ENCODE results near the gene SHISA7.

SHISA7 gene

DNA sequence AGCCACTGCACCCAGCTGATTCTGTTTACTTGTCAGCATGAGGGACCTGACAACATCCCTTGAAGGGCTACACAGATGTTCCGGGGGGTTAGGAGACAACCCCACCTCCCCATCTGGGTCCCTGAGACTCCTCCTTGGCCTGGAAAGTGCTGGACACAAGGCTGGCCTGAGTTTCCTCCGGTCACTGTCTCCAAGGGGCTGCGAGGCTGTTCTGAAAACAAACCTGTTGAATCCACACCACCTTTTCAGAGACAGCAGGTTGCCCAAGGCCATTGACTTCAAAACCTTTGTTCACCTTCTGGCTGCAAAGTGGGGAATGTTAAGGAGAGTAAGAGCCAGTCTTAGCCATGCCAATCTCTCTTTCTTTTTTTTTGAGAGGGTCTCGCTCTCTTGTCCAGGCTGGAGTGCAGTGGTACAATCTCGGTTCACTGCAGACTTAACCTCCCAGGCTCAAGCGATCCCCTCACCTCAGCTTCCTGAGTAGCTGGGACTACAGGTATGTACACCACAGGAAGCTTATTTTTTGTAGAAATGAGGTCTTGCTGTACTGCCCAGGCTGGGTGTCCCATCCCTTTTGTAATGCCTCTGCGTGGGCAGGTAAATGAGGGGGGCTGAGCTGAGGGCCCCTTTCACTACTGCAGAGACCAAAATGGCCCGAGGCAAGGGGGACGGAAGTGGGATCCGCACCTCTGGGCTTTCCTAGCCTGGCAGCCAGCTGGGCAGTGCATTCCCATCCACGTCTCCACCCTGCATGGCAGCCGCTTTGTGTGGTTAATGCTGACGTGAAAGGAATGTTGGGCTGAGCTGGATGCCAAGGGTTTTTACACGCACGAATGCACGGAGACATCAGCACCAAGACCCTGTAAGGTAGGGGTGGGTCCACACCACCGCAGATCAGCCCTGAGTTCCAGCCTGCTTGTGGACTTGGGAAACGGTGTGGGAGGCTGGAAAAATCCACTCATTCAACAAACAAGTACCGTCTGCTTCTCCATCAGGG is 31.5 kb upstream of the SHISA7 start:
- H4K20me1 ChIP-seq (ENCODE audit: insufficient read depth, low read length, poor library complexity, severe bottlenecking): peaks cover 6% of the 10 kb centered on the region

DNA sequence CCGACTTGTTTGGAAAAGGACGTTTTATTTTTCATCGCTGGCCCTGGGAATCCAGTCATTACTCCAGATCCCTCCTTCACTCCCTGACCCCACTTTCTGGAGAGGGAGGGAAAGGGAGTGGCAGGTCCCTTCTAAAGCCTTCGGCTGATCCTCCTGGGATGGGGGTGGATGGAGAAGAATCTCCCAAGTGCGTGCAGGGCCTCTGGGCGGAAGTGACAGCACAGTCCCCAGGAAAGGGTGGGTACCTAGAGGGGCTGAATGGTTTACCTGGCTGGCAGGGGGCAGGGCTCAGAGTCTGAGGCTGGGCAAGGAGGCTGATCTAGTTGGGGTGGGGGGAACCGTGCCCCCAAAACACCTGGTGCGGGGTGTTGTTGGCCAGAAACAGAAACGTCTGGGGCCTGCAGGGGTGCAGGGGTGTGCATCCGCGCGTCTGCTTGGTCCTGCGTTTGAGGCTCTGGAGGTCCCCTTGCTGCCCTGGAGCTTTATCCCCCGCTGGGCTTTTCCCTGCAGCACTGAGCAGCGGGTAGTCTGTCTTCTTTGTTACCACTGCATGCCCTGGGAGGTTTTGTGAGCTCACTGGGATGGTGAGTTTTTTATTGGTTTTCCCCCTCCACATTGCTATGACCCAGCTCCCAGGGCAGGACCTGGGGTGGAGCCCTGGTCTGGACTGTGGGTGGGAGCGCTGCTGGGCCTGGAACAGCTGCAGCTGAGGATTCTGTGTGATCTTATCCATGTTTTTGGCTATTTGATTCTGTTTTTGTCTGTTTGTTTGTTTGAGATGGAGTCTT is 30.3 kb upstream of the SHISA7 start:
- H3K9me2 ChIP-seq (replicated peaks; ENCODE audit: low read depth, low read length): no peaks in the 10 kb centered on the region
- no peaks in the 10 kb centered on the region for H3F3A ChIP-seq (ENCODE audit: low read depth)
- H3K9me3 ChIP-seq (ENCODE audit: insufficient read depth, low read depth, low read length): no peaks in the 10 kb centered on the region
- H3K4me3 ChIP-seq (ENCODE audit: low read length, poor library complexity, severe bottlenecking): no peak overlapping the region
- no peaks in the 10 kb centered on the region for H3K36me3 ChIP-seq (ENCODE audit: insufficient read depth, low read length)
- peaks cover 16% of the 10 kb centered on the region for H3K4me1 ChIP-seq (ENCODE audit: insufficient read depth, low read length, poor library complexity, severe bottlenecking)
- no peaks in the 10 kb centered on the region for H3K27me3 ChIP-seq (ENCODE audit: insufficient read depth, low read length, poor library complexity, severe bottlenecking)
- no peak overlapping the region for H3K4me2 ChIP-seq (ENCODE audit: low read depth, low read length, poor library complexity, severe bottlenecking)
- peaks cover 3% of the 10 kb centered on the region for H4K20me1 ChIP-seq (ENCODE audit: insufficient read depth, low read length, poor library complexity, severe bottlenecking)
- H3K9ac ChIP-seq (ENCODE audit: low read depth, low read length, poor library complexity, severe bottlenecking): no peak overlapping the region
- peaks cover 9% of the 10 kb centered on the region for H3K79me2 ChIP-seq (ENCODE audit: insufficient read depth, low read length)
- TF ChIP-seq EZH2phosphoT487 (IDR thresholded peaks at IDR 0.05; ENCODE audit: borderline replicate concordance): no peak
- TF ChIP-seq, protein P1, sequence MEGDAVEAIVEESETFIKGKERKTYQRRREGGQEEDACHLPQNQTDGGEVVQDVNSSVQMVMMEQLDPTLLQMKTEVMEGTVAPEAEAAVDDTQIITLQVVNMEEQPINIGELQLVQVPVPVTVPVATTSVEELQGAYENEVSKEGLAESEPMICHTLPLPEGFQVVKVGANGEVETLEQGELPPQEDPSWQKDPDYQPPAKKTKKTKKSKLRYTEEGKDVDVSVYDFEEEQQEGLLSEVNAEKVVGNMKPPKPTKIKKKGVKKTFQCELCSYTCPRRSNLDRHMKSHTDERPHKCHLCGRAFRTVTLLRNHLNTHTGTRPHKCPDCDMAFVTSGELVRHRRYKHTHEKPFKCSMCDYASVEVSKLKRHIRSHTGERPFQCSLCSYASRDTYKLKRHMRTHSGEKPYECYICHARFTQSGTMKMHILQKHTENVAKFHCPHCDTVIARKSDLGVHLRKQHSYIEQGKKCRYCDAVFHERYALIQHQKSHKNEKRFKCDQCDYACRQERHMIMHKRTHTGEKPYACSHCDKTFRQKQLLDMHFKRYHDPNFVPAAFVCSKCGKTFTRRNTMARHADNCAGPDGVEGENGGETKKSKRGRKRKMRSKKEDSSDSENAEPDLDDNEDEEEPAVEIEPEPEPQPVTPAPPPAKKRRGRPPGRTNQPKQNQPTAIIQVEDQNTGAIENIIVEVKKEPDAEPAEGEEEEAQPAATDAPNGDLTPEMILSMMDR (conservative IDR thresholded peaks at IDR 0.05; ENCODE audit: low read length): no peak
- H2AFZ ChIP-seq (ENCODE audit: low read length): no peak overlapping the region

More for the DNA sequence above, 31.5 kb upstream of the SHISA7 start:
- Histone ChIP-seq H3K9me3 (ENCODE audit: insufficient read depth, low read depth, low read length) (no peaks in the 10 kb centered on the region), H2AFZ (ENCODE audit: low read length) (no peak overlapping the region), H3K4me2 (ENCODE audit: low read depth, low read length, poor library complexity, severe bottlenecking) (peak overlapping the region; percentile 70), H3K4me3 (ENCODE audit: low read length, poor library complexity, severe bottlenecking) (no peak overlapping the region), H3K4me1 (ENCODE audit: insufficient read depth, low read length, poor library complexity, severe bottlenecking) (peaks cover 17% of the 10 kb centered on the region), H3K9me2 (replicated peaks; ENCODE audit: low read depth, low read length) (no peaks in the 10 kb centered on the region), H3K36me3 (ENCODE audit: insufficient read depth, low read length) (no peaks in the 10 kb centered on the region), H3K79me2 (ENCODE audit: insufficient read depth, low read length) (peaks cover 19% of the 10 kb centered on the region), H3F3A (ENCODE audit: low read depth) (no peaks in the 10 kb centered on the region), H3K9ac (ENCODE audit: low read depth, low read length, poor library complexity, severe bottlenecking) (no peak overlapping the region), H3K27me3 (ENCODE audit: insufficient read depth, low read length, poor library complexity, severe bottlenecking) (no peaks in the 10 kb centered on the region)
- TF ChIP-seq EZH2phosphoT487 (IDR thresholded peaks at IDR 0.05; ENCODE audit: borderline replicate concordance): no peak
- TF ChIP-seq, protein P1 (conservative IDR thresholded peaks at IDR 0.05; ENCODE audit: low read length): no peak

GRCh38 chr19:55472463-55472862 is 29.4 kb upstream of the SHISA7 start:
- Histone ChIP-seq H2AFZ (ENCODE audit: low read length) (no peak overlapping the region), H3K4me3 (ENCODE audit: low read length, poor library complexity, severe bottlenecking) (no peak overlapping the region), H4K20me1 (ENCODE audit: insufficient read depth, low read length, poor library complexity, severe bottlenecking) (no peaks in the 10 kb centered on the region), H3K9ac (ENCODE audit: low read depth, low read length, poor library complexity, severe bottlenecking) (no peak overlapping the region), H3K9me2 (replicated peaks; ENCODE audit: low read depth, low read length) (no peaks in the 10 kb centered on the region), H3K79me2 (ENCODE audit: insufficient read depth, low read length) (no peaks in the 10 kb centered on the region), H3K9me3 (ENCODE audit: insufficient read depth, low read depth, low read length) (no peaks in the 10 kb centered on the region), H3K27me3 (ENCODE audit: insufficient read depth, low read length, poor library complexity, severe bottlenecking) (no peaks in the 10 kb centered on the region), H3K36me3 (ENCODE audit: insufficient read depth, low read length) (no peaks in the 10 kb centered on the region), H3K4me1 (ENCODE audit: insufficient read depth, low read length, poor library complexity, severe bottlenecking) (peaks cover 6% of the 10 kb centered on the region), H3K4me2 (ENCODE audit: low read depth, low read length, poor library complexity, severe bottlenecking) (no peak overlapping the region), H3F3A (ENCODE audit: low read depth) (no peaks in the 10 kb centered on the region)
- TF ChIP-seq, protein P1 (conservative IDR thresholded peaks at IDR 0.05; ENCODE audit: low read length): no peak
- no peak for TF ChIP-seq EZH2phosphoT487 (IDR thresholded peaks at IDR 0.05; ENCODE audit: borderline replicate concordance)
